GM23338 (cell line): ENCODE measurements around the gene TBC1D2B.

ENCODE experiments used
- EZH2 ChIP-seq: fragments of 200-600 bp; sonication (generic); IDR thresholded peaks from one replicate; pipeline ENCODE4 v1.8.0; 2017; ENCODE audit warnings: antibody characterized with exemption, mild to moderate bottlenecking, low read depth; ENCODE audit not compliant: unreplicated experiment
- EZH2phosphoT487 ChIP-seq: fragments of 200-600 bp; sonication (generic); IDR thresholded peaks from one replicate; pipeline ENCODE4 v1.8.1; 2018; ENCODE audit warnings: antibody characterized with exemption; ENCODE audit not compliant: unreplicated experiment
- TF ChIP-seq, protein P1 (sequence below), 2 experiments: fragments of 200-600 bp in 1 of 2; sonication (generic) in 1 of 2; conservative IDR thresholded peaks; 2 replicates each; pipeline versions ENCODE4 v1.5.1 to v1.6.1; 2016 to 2017; ENCODE audit warnings: antibody characterized with exemption in 2 of 2, low read depth in 2 of 2, mild to moderate bottlenecking in 2 of 2, moderate library complexity in 1 of 2
- TF ChIP-seq, protein P2 (sequence below): IDR thresholded peaks from one replicate; pipeline ENCODE4 v1.6.1; 2018; ENCODE audit warnings: antibody characterized with exemption; ENCODE audit not compliant: unreplicated experiment
- TF ChIP-seq, protein P3 (sequence below): IDR thresholded peaks from 2 replicates; pipeline ENCODE4 v1.6.1; 2016; ENCODE audit warnings: antibody characterized with exemption

DNA sequence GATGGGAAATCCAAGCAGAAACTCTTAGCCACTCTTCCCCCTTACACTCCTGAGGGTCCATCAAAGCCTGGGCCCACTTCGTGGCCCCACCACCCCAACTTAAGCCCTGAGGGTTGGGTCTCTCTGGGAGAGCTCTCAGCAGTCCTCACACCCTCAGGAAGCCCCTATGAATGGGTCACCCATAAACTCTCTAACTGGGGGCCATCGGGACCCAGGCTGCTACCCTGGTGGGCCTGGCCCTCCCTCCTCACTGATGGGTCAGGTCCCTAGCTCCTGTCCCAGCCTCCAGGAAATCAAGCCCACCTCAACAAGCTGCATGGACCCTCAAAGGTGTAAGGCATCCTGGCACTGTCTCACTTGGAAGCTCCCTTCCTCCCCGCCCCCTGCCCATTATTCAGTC, 34.3 kb upstream of the TBC1D2B start:
- no peak for TF ChIP-seq EZH2phosphoT487
- TF ChIP-seq, protein P1, sequence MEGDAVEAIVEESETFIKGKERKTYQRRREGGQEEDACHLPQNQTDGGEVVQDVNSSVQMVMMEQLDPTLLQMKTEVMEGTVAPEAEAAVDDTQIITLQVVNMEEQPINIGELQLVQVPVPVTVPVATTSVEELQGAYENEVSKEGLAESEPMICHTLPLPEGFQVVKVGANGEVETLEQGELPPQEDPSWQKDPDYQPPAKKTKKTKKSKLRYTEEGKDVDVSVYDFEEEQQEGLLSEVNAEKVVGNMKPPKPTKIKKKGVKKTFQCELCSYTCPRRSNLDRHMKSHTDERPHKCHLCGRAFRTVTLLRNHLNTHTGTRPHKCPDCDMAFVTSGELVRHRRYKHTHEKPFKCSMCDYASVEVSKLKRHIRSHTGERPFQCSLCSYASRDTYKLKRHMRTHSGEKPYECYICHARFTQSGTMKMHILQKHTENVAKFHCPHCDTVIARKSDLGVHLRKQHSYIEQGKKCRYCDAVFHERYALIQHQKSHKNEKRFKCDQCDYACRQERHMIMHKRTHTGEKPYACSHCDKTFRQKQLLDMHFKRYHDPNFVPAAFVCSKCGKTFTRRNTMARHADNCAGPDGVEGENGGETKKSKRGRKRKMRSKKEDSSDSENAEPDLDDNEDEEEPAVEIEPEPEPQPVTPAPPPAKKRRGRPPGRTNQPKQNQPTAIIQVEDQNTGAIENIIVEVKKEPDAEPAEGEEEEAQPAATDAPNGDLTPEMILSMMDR (conservative IDR thresholded peaks at IDR 0.05; ENCODE audit: low read depth in 2 of 2), result no peak
- no peak for TF ChIP-seq EZH2
- TF ChIP-seq, protein P2, sequence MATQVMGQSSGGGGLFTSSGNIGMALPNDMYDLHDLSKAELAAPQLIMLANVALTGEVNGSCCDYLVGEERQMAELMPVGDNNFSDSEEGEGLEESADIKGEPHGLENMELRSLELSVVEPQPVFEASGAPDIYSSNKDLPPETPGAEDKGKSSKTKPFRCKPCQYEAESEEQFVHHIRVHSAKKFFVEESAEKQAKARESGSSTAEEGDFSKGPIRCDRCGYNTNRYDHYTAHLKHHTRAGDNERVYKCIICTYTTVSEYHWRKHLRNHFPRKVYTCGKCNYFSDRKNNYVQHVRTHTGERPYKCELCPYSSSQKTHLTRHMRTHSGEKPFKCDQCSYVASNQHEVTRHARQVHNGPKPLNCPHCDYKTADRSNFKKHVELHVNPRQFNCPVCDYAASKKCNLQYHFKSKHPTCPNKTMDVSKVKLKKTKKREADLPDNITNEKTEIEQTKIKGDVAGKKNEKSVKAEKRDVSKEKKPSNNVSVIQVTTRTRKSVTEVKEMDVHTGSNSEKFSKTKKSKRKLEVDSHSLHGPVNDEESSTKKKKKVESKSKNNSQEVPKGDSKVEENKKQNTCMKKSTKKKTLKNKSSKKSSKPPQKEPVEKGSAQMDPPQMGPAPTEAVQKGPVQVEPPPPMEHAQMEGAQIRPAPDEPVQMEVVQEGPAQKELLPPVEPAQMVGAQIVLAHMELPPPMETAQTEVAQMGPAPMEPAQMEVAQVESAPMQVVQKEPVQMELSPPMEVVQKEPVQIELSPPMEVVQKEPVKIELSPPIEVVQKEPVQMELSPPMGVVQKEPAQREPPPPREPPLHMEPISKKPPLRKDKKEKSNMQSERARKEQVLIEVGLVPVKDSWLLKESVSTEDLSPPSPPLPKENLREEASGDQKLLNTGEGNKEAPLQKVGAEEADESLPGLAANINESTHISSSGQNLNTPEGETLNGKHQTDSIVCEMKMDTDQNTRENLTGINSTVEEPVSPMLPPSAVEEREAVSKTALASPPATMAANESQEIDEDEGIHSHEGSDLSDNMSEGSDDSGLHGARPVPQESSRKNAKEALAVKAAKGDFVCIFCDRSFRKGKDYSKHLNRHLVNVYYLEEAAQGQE, result no peak
- TF ChIP-seq, protein P3, sequence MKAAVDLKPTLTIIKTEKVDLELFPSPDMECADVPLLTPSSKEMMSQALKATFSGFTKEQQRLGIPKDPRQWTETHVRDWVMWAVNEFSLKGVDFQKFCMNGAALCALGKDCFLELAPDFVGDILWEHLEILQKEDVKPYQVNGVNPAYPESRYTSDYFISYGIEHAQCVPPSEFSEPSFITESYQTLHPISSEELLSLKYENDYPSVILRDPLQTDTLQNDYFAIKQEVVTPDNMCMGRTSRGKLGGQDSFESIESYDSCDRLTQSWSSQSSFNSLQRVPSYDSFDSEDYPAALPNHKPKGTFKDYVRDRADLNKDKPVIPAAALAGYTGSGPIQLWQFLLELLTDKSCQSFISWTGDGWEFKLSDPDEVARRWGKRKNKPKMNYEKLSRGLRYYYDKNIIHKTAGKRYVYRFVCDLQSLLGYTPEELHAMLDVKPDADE, result no peak
